Mesendoderm (in vitro differentiated cells): ENCODE measurements around the gene FAM110A.
"Not testable (repeated sequence)": the region's sequence is repeated elsewhere in the genome, so short reads cannot be mapped to it uniquely, and the experiment has no call there.

Experiments
- DNase-seq: peaks from one replicate; pipeline ENCODE4 v3.0.0; 2013
- H2AK5ac ChIP-seq: 2 replicates; pipeline ENCODE4 v1.6.1; 2013; ENCODE audit warnings: low read length, inconsistent platforms
- H2BK120ac ChIP-seq: 2 replicates; pipeline ENCODE4 v1.6.1; 2013; ENCODE audit warnings: low read depth, mild to moderate bottlenecking, low read length, moderate library complexity, mixed read lengths
- H2BK15ac ChIP-seq: replicated peaks from 2 replicates; pipeline ENCODE4 v1.6.1; 2013; ENCODE audit warnings: low read depth, mild to moderate bottlenecking, moderate library complexity
- H2BK5ac ChIP-seq: 2 replicates; pipeline ENCODE4 v1.6.1; 2013; ENCODE audit warnings: low read length, inconsistent platforms
- H3K18ac ChIP-seq: 2 replicates; pipeline ENCODE4 v1.6.1; 2013; ENCODE audit warnings: mild to moderate bottlenecking, low read length, mixed read lengths
- H3K23ac ChIP-seq: one replicate; pipeline ENCODE4 v1.6.1; 2013; ENCODE audit warnings: low read length
- H3K27ac ChIP-seq: 2 replicates; pipeline ENCODE4 v1.5.1; 2013; ENCODE audit warnings: low read depth, mild to moderate bottlenecking, inconsistent platforms, low read length, moderate library complexity
- H3K27me3 ChIP-seq: 2 replicates; pipeline ENCODE4 v1.6.1; 2013; ENCODE audit warnings: low read length, control low read depth, mild to moderate bottlenecking, inconsistent platforms; ENCODE audit not compliant: insufficient read depth, poor library complexity
- H3K36me3 ChIP-seq: 2 replicates; pipeline ENCODE4 v1.6.1; 2013; ENCODE audit warnings: low read length, inconsistent platforms; ENCODE audit not compliant: control insufficient read depth, insufficient read depth
- H3K4ac ChIP-seq: one replicate; pipeline ENCODE4 v1.6.1; 2013; ENCODE audit warnings: low read depth, mild to moderate bottlenecking, low read length, moderate library complexity
- H3K4me1 ChIP-seq: 2 replicates; pipeline ENCODE4 v1.6.1; 2013; ENCODE audit warnings: low read depth, low read length, inconsistent platforms; ENCODE audit not compliant: control insufficient read depth
- H3K4me2 ChIP-seq: 2 replicates; pipeline ENCODE4 v1.6.1; 2013; ENCODE audit warnings: low read length
- H3K4me3 ChIP-seq: 2 replicates; pipeline ENCODE4 v1.5.1; 2013; ENCODE audit warnings: mild to moderate bottlenecking, low read length
- H3K56ac ChIP-seq: one replicate; pipeline ENCODE4 v1.6.1; 2013; ENCODE audit warnings: low read length
- H3K79me1 ChIP-seq: 2 replicates; pipeline ENCODE4 v1.6.1; 2013; ENCODE audit warnings: low read length, inconsistent platforms
- H3K79me2 ChIP-seq: 2 replicates; pipeline ENCODE4 v1.6.1; 2013; ENCODE audit warnings: mild to moderate bottlenecking, low read length; ENCODE audit not compliant: control insufficient read depth, insufficient read depth
- H3K9ac ChIP-seq: 2 replicates; pipeline ENCODE4 v1.6.1; 2013; ENCODE audit warnings: low read length, inconsistent platforms
- H4K5ac ChIP-seq: one replicate; pipeline ENCODE4 v1.6.1; 2013; ENCODE audit warnings: low read length
- H4K8ac ChIP-seq: one replicate; pipeline ENCODE4 v1.6.1; 2013; ENCODE audit warnings: low read depth, mild to moderate bottlenecking, control low read depth, low read length, moderate library complexity
- WGBS: extraction: QIAGEN DNeasy Blood & Tissue Kit; methylation state at CpG from one replicate; pipeline ENCODE4 v1.1.7; 2013; ENCODE audit warnings: low lambda C conversion rate, missing lambda C conversion rate; ENCODE audit not compliant: insufficient coverage; ENCODE audit errors: extremely low coverage; 5-methylcytosine and 5-hydroxymethylcytosine counted together

Gene FAM110A

DNA sequence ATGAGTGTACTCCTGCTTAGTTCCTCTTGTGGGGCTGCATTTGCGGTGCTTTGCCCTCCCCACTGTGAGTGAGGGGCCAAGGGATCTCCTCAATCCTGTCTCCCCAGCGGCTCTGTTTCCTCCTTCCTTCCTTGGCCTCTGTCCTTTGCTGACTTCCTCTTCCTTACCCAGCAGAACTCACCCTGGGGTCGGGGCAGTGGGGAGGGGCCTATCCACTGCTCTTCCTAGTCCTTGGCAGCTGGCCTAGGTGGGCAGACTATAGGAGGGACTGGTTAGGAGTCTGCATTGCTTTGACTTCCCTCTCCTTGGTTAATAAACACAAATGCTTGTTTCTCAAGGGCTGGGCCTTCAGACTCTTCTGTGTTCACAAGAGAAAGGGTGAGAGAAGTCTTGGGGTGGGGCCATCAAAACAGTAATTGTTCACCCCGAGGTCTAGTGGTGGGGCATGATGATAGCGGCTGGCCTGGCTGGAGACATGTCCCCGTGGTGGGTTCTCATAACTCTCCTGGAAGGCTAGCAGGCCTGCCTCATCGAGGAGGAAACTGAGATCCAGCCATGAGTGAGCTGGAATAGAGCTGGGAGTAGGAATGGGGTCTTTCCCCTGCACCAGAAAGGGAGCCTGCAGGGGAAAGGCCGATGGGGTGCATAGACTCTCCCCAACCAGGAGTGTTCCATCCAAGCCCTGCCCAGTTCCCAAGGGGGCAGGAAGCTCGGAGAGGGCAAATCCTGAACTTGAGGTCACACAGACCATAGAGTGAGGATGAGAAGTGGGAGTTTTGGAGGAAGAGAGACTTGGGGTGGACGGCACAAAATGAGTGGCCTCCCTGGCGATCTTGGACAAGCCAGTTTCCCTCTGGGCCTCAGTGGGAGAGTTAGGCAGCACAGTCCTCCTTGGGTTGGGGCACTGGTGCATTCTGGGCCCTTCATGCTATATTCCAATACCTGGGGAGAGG is 12.7 kb downstream of the FAM110A start:
- no peak overlapping the region for H2BK120ac ChIP-seq
- no peaks in the 10 kb centered on the region for H3K79me2 ChIP-seq
- DNase-seq: no peak
- no peak overlapping the region for H2BK5ac ChIP-seq
- no peak overlapping the region for H3K4ac ChIP-seq
- H3K27me3 ChIP-seq: no peaks in the 10 kb centered on the region
- no peak overlapping the region for H3K4me3 ChIP-seq
- H3K23ac ChIP-seq: no peak overlapping the region
- no peak overlapping the region for H3K18ac ChIP-seq
- no peak overlapping the region for H2BK15ac ChIP-seq
- no peaks in the 10 kb centered on the region for H3K79me1 ChIP-seq
- H3K27ac ChIP-seq: no peak overlapping the region
- H3K4me1 ChIP-seq: peaks cover 6% of the 10 kb centered on the region
- WGBS: no CpG with 5 or more reads among the region's 11 CpGs
- no peaks in the 10 kb centered on the region for H3K36me3 ChIP-seq
- no peak overlapping the region for H4K8ac ChIP-seq
- no peak overlapping the region for H3K9ac ChIP-seq
- H4K5ac ChIP-seq: no peak overlapping the region
- H3K56ac ChIP-seq: no peak overlapping the region
- H3K4me2 ChIP-seq: no peak overlapping the region
- H2AK5ac ChIP-seq: no peak overlapping the region

DNA sequence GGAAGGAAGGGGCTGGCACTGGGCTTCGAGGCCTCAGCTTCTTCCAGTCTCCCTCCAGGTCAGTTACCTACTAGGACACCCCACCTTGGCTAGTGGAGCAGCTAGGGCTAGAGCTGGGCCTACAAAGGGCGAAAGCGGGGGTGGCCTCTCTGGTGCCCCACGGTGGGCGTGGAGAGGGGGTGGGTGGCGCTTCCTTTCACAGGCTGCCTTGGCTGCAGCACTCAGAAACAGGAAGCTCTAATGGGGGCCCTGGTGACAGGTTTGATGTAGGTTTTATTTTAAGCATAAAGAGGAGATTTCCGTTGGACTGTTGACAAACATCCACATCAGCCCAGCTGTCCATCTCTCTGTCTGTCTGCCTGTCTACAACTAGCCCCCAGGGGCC is 13.4 kb downstream of the FAM110A start:
- H3K4me1 ChIP-seq: peaks cover 6% of the 10 kb centered on the region
- no peak overlapping the region for H2BK120ac ChIP-seq
- no peak overlapping the region for H3K56ac ChIP-seq
- H4K8ac ChIP-seq: no peak overlapping the region
- H3K79me1 ChIP-seq: no peaks in the 10 kb centered on the region
- no peaks in the 10 kb centered on the region for H3K27me3 ChIP-seq
- H4K5ac ChIP-seq: no peak overlapping the region
- H3K79me2 ChIP-seq: no peaks in the 10 kb centered on the region
- no peak overlapping the region for H3K23ac ChIP-seq
- no peaks in the 10 kb centered on the region for H3K36me3 ChIP-seq
- H2BK15ac ChIP-seq: no peak overlapping the region
- H3K4me3 ChIP-seq: no peak overlapping the region
- no peak overlapping the region for H2BK5ac ChIP-seq
- DNase-seq: no peak
- no peak overlapping the region for H3K27ac ChIP-seq
- H2AK5ac ChIP-seq: no peak overlapping the region
- WGBS: no CpG with 5 or more reads among the region's 7 CpGs
- H3K9ac ChIP-seq: no peak overlapping the region
- no peak overlapping the region for H3K4me2 ChIP-seq
- no peak overlapping the region for H3K4ac ChIP-seq
- H3K18ac ChIP-seq: no peak overlapping the region

DNA sequence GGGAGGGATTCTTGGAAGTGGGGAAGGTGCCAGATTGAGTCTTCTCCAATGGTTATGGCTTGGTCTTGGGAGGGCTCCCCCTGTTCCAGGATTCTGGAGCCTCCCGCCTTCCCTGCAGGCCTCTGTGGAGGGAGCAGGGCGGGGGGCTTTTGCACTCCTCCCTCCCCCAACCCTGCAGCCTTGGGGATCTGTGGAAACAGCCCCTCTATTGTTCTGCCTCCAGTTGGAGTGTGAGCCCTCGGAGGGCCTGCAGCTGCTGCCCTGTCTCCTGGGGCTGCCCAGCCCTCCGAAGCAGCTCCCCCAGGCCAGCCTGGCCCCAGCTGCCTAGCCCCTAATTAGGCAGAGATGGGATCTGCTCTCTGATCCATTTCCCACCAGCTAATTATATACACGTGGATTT is 14.7 kb downstream of the FAM110A start:
- H2BK15ac ChIP-seq: no peak overlapping the region
- H3K4me2 ChIP-seq: no peak overlapping the region
- no peak overlapping the region for H3K56ac ChIP-seq
- H4K5ac ChIP-seq: no peak overlapping the region
- H2AK5ac ChIP-seq: no peak overlapping the region
- DNase-seq: no peak
- no peak overlapping the region for H3K4ac ChIP-seq
- no peak overlapping the region for H2BK120ac ChIP-seq
- no peaks in the 10 kb centered on the region for H3K79me2 ChIP-seq
- no peak overlapping the region for H3K27ac ChIP-seq
- WGBS: no CpG with 5 or more reads among the region's 5 CpGs
- H3K4me1 ChIP-seq: peaks cover 3% of the 10 kb centered on the region
- no peaks in the 10 kb centered on the region for H3K27me3 ChIP-seq
- H3K4me3 ChIP-seq: no peak overlapping the region
- no peak overlapping the region for H3K18ac ChIP-seq
- H3K36me3 ChIP-seq: no peaks in the 10 kb centered on the region
- no peak overlapping the region for H2BK5ac ChIP-seq
- H3K79me1 ChIP-seq: no peaks in the 10 kb centered on the region
- no peak overlapping the region for H3K9ac ChIP-seq
- H4K8ac ChIP-seq: no peak overlapping the region
- no peak overlapping the region for H3K23ac ChIP-seq

DNA sequence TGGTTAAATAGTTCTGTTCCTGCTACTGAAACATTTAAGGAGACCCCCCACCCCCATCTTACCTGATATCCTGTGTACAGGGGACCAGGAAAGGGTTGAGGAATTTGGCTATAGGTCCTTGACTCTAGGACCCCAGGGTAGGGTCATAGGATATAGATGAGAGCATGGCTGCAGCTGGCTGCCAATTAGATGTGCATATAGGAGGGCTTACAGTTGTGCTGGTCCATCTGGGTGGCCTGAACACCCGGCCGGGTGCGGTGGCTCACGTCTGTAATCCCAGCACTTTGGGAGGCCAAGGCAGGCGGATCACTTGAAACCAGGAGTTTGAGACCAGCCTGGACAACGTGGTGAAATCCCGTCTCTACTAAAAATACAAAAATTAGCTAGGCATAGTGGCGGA is 15.2 kb downstream of the FAM110A start:
- WGBS: no CpG with 5 or more reads among the region's 8 CpGs

DNA sequence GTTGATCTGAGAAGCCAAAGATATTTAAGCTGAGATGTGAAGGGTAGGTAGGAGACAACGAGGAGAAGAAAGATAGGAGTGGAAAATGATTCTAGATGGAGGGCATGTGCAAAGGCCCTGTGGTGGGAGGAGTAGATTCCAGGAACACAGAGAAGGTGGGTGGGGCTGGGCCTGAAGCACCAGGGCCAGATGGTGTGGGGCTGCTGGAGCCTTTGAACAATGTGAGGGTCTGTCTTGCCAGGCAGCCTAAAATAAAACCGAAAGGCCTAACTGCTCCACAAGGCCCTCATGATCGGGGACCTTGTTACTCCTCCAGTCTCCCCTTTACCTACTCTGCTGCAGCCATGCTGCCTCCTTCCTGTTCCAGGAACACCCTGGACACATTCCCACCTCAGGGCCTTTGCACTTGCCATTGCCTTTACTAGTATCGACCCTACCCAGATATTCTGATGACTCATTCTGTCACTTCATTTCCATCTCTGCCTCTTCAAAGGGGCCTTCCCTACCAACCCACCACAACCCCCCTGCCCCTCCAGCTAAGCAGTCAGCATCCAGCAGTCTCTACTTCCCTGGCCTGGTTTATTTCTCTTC is 20.0 kb downstream of the FAM110A start:
- Histone ChIP-seq H3K23ac (no peak overlapping the region), H3K27me3 (no peaks in the 10 kb centered on the region), H3K79me1 (no peaks in the 10 kb centered on the region), H3K9ac (no peak overlapping the region), H4K8ac (no peak overlapping the region), H3K4ac (no peak overlapping the region), H3K4me2 (no peak overlapping the region), H3K4me3 (no peak overlapping the region), H3K79me2 (no peaks in the 10 kb centered on the region), H3K56ac (no peak overlapping the region), H2BK5ac (no peak overlapping the region), H2BK15ac (no peak overlapping the region), H3K18ac (no peak overlapping the region), H2AK5ac (no peak overlapping the region), H3K36me3 (no peaks in the 10 kb centered on the region), H3K4me1 (no peaks in the 10 kb centered on the region), H3K27ac (no peak overlapping the region), H2BK120ac (no peak overlapping the region), H4K5ac (no peak overlapping the region)
- WGBS: no CpG with 5 or more reads among the region's 4 CpGs
- DNase-seq: no peak

More for the DNA sequence above, 15.2 kb downstream of the FAM110A start:
- H3K4ac ChIP-seq, H2BK5ac ChIP-seq, H3K79me2 ChIP-seq, H3K23ac ChIP-seq, H3K27me3 ChIP-seq, H3K4me3 ChIP-seq, H2BK15ac ChIP-seq, H2AK5ac ChIP-seq, H3K79me1 ChIP-seq, H3K4me2 ChIP-seq, H3K27ac ChIP-seq, H4K5ac ChIP-seq, H3K9ac ChIP-seq, DNase-seq, H4K8ac ChIP-seq, H2BK120ac ChIP-seq, H3K36me3 ChIP-seq, H3K4me1 ChIP-seq, H3K56ac ChIP-seq, H3K18ac ChIP-seq: not testable (repeated sequence)
